AG04450 (cell line): ENCODE data around the gene DPM2. TPM values are rescaled to one million over a fixed set of nuclear protein-coding genes. Genes with fewer than 3 reads are reported as not detected.

Experiments
- CTCF ChIA-PET: fragments of 300-600, 350-600 bp; formaldehyde crosslinking; extraction: SDS; loops from one replicate; lab custom pipeline; 2022; ENCODE audit warnings: antibody characterized with exemption, inconsistent platforms; lab: Charles Lee
- POLR2A ChIA-PET: fragments of 350-600 bp; formaldehyde crosslinking; extraction: SDS; loops from one replicate; lab custom pipeline; 2021; ENCODE audit warnings: antibody characterized with exemption, inconsistent platforms; lab: Yijun Ruan, JAX
- DNase-seq: peaks from one replicate; pipeline ENCODE4 v3.0.0-alpha.2; 2011; ENCODE audit warnings: low read depth, low spot score
- H3K27ac ChIP-seq: one replicate; pipeline ENCODE4 v1.5.1; 2012; ENCODE audit warnings: low read depth, low read length, control low read depth
- H3K27me3 ChIP-seq: one replicate; pipeline ENCODE4 v1.6.0; 2012; ENCODE audit warnings: low read length; ENCODE audit not compliant: control insufficient read depth, insufficient read depth
- H3K4me3 ChIP-seq: 2 replicates; pipeline ENCODE4 v1.5.1; 2011; ENCODE audit warnings: mild to moderate bottlenecking, low read depth, low read length, control low read depth
- H3K9me3 ChIP-seq: 2 replicates; pipeline ENCODE4 v1.5.1; 2012; ENCODE audit warnings: low read length; ENCODE audit not compliant: control insufficient read depth, insufficient read depth
- polyA plus RNA-seq: library from polyadenylated mRNA; depleted of rRNA; stranded (reverse); fragments of >200 nt; gene quantifications from 2 replicates; pipeline ENCODE4 v1.2.3, GENCODE V29; 2011
- TF ChIP-seq, protein P1 (sequence below): IDR thresholded peaks from 2 replicates; pipeline ENCODE4 v1.5.1; 2011; ENCODE audit warnings: low read depth, low read length, control low read depth, inconsistent platforms

The DPM2 gene
- polyA plus RNA-seq, 1 experiment: 25.3 TPM

DNA sequence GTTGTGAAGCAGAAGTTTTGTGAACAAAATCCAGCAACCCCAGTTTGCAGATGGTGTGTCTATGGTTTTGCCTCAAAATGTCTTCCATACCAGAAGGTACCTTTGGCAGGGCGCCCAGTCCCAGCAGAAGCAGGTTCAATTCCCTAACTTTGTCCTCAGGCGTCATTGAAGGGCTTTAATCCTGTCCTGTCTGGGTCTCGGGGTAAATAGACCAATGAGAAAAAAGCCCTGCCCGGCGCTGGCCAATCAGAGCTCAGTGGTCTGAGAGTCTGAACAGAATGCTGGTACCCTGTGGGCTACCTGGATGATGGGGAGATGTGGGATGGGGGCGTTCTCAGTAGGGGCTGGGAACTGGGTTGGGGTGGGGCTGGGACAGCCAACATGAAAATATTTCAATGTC, 14.6 kb downstream of the DPM2 start:
- Histone ChIP-seq H3K27me3 (no peaks in the 10 kb centered on the region), H3K9me3 (no peaks in the 10 kb centered on the region; the same call in 1 of the 2 replicates), H3K4me3 (no peak overlapping the region), H3K27ac (peak overlapping the region; percentile 21)
- TF ChIP-seq, protein P1, sequence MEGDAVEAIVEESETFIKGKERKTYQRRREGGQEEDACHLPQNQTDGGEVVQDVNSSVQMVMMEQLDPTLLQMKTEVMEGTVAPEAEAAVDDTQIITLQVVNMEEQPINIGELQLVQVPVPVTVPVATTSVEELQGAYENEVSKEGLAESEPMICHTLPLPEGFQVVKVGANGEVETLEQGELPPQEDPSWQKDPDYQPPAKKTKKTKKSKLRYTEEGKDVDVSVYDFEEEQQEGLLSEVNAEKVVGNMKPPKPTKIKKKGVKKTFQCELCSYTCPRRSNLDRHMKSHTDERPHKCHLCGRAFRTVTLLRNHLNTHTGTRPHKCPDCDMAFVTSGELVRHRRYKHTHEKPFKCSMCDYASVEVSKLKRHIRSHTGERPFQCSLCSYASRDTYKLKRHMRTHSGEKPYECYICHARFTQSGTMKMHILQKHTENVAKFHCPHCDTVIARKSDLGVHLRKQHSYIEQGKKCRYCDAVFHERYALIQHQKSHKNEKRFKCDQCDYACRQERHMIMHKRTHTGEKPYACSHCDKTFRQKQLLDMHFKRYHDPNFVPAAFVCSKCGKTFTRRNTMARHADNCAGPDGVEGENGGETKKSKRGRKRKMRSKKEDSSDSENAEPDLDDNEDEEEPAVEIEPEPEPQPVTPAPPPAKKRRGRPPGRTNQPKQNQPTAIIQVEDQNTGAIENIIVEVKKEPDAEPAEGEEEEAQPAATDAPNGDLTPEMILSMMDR: no peak
- POLR2A ChIA-PET: interaction anchor here (0.6 kb wide), 1 partner anchor 92 kb away, joined by 3 read pairs; no protein-coding TSS in a partner anchor
- CTCF ChIA-PET: interaction anchor here (0.9 to 5.0 kb wide), 8 partner anchors 20 to 195 kb away, joined by 3 to 46 read pairs (median 7); partner anchors contain the start of gene TOR2A
- no peak for DNase-seq

DNA sequence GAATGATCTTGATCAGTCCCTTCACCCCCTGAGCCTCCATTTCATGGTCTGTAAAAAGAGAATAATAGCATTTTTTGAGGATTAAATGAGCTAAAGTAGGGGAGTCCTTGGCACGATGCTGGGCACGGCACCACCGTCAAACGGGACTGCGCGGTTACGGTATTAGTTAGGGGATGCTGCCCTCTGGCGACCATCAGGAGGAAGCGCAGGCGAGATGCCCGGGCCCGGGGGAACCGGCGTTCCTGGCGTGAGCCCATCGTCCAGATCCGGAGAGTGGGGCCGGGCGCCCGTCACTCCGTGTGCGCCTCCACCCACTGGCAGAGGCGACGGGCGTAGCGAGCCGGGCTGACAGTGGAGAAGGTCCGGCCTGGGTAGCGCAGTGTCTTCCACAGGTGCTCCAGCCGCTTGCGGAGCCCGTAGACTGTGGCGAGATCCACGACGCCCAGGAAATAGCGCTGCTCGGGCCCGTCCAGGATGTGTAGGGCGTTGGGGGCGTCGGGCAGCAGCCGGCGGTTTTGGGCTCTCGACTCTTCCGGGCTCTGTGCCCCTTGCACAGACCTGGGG, 16.0 kb downstream of the DPM2 start:
- DNase-seq: no peak
- CTCF ChIA-PET: interaction anchor here (0.6 to 5.0 kb wide), 21 partner anchors 9 to 417 kb away, joined by 3 to 46 read pairs (median 4); partner anchors contain the start of genes AK1, ENG, PIP5KL1 and TOR2A
- H3K9me3 ChIP-seq: no peaks in the 10 kb centered on the region; the same call in 1 of the 2 replicates
- H3K4me3 ChIP-seq: peak overlapping the region; percentile 32
- no peak overlapping the region for H3K27ac ChIP-seq
- TF ChIP-seq, protein P1: peak; percentile 82
- H3K27me3 ChIP-seq: no peaks in the 10 kb centered on the region
- POLR2A ChIA-PET: interaction anchor here (1.2 kb wide), 1 partner anchor 52 kb away, joined by 3 read pairs; no protein-coding TSS in a partner anchor

DNA sequence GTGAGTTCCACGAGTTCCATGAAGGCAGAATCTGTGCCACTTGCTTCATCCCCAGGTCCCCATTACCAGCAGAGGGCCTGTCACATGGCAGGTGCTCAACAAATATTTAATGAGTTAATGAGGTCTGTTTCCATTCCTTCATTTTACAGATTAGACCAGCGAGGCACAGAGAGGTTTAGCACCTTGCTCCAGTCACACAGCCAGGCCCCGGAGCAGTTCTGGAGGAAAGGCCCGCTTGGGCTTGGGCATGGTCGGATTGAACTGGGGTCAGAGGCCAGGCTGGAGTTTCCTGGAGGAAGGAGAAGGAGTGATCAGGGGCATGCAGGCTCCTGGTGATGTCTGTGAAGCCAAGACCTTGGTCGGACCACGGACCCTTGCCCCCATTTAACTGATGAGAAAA, 16.9 kb downstream of the DPM2 start:
- ChIA-PET POLR2A (interaction anchor here (1.2 kb wide), 1 partner anchor 51 kb away, joined by 3 read pairs; no protein-coding TSS in a partner anchor), CTCF (interaction anchor here (0.5 to 5.0 kb wide), 20 partner anchors 9 to 462 kb away, joined by 3 to 46 read pairs (median 4); partner anchors contain the start of genes AK1, ENG, PIP5KL1 and TOR2A)
- TF ChIP-seq, protein P1: no peak
- no peaks in the 10 kb centered on the region; the same call in 1 of the 2 replicates for H3K9me3 ChIP-seq
- no peak overlapping the region for H3K4me3 ChIP-seq
- no peaks in the 10 kb centered on the region for H3K27me3 ChIP-seq
- no peak for DNase-seq
- H3K27ac ChIP-seq: no peak overlapping the region

DNA sequence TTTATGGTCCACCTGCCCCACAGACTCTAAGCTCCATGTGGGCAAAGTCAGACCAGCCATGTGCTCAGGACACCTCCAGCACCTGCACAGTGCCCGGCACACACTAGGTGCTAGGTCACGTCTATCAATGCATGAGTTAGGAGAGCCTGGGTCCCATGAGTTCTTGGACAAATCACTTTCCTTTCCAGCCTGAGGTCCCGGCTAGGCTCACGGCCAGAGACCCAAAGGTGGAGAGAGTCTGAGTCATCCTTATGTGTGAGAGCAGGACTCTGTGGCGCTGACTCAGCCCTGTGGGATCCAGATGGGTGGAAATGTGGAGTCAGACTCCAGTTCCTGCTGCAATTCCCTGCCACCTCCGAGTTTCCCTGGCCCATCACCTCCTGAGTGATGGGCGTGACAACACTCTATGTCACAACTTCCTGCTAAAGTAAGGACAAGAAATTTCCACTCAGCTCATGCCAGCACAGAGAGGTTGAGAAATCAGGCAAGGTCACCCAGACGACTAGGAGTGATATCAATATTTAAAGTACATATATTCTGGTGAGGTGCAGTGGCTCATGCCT, 18.3 kb downstream of the DPM2 start:
- TF ChIP-seq, protein P1: no peak
- Histone ChIP-seq H3K27me3 (no peaks in the 10 kb centered on the region), H3K27ac (peak overlapping the region; percentile 87), H3K4me3 (no peak overlapping the region), H3K9me3 (no peaks in the 10 kb centered on the region; the same call in 1 of the 2 replicates)
- CTCF ChIA-PET: interaction anchor here (0.6 to 5.0 kb wide), 6 partner anchors 9 to 330 kb away, joined by 3 to 46 read pairs (median 5); partner anchors contain the start of gene TOR2A
- POLR2A ChIA-PET: interaction anchor here (0.5 to 1.1 kb wide), 4 partner anchors 21 to 357 kb away, joined by 3 to 5 read pairs (median 4); no protein-coding TSS in a partner anchor
- peak; percentile 88 for DNase-seq
